Epithelial cell of esophagus (primary cell): ENCODE data around the gene GALNT15.
A peak's percentile ranks its signal among the peaks of the same experiment; 100 is the strongest.

Experiments
- DNase-seq: peaks from one replicate; pipeline ENCODE4 v3.0.0; 2010; ENCODE audit warnings: low read depth
- H3K4me3 ChIP-seq: 2 replicates; pipeline ENCODE4 v1.5.1; 2011; ENCODE audit warnings: mild to moderate bottlenecking, low read length, control low read depth
- CTCF ChIP-seq: IDR thresholded peaks from 2 replicates; pipeline ENCODE4 v1.5.1; 2011; ENCODE audit warnings: low read depth, mild to moderate bottlenecking, low read length, control low read depth, inconsistent platforms; ENCODE audit not compliant: insufficient read depth; ENCODE audit errors: missing control alignments

The GALNT15 gene

GRCh38 chr3:16236856-16237393 lies 62.4 kb downstream of the GALNT15 start:
- peak; percentile 30 for DNase-seq
- no peak overlapping the region for H3K4me3 ChIP-seq
- TF ChIP-seq CTCF: no peak

GRCh38 chr3:16239086-16239770 lies 64.7 kb downstream of the GALNT15 start:
- no peak overlapping the region for H3K4me3 ChIP-seq
- TF ChIP-seq CTCF: no peak
- no peak for DNase-seq

GRCh38 chr3:16239780-16240179 lies 65.3 kb downstream of the GALNT15 start:
- DNase-seq: no peak

GRCh38 chr3:16240229-16241023 lies 65.9 kb downstream of the GALNT15 start:
- peak; percentile 84 for DNase-seq
- H3K4me3 ChIP-seq: no peak overlapping the region
- TF ChIP-seq CTCF: no peak

More at GRCh38 chr3:16239780-16240179, 65.3 kb downstream of the GALNT15 start:
- H3K4me3 ChIP-seq: no peak overlapping the region
- no peak for TF ChIP-seq CTCF

GRCh38 chr3:16241225-16241624 lies 66.7 kb downstream of the GALNT15 start:
- no peak for DNase-seq

GRCh38 chr3:16242177-16242576 lies 67.7 kb downstream of the GALNT15 start:
- TF ChIP-seq CTCF: no peak
- no peak overlapping the region for H3K4me3 ChIP-seq
- DNase-seq: no peak

More at GRCh38 chr3:16241225-16241624, 66.7 kb downstream of the GALNT15 start:
- TF ChIP-seq CTCF: no peak
- no peak overlapping the region for H3K4me3 ChIP-seq
